GM19468 (cell line): ENCODE data around the gene TMPRSS9.

Experiments
- ATAC-seq: cut with Tn5 transposase; IDR thresholded peaks from one replicate; pipeline ENCODE4 v1.9.1; 2021; ENCODE audit warnings: mild to moderate bottlenecking, moderate library complexity, moderate number of reproducible peaks; ENCODE audit not compliant: unreplicated experiment; ENCODE audit errors: extremely low read depth

The TMPRSS9 gene

DNA sequence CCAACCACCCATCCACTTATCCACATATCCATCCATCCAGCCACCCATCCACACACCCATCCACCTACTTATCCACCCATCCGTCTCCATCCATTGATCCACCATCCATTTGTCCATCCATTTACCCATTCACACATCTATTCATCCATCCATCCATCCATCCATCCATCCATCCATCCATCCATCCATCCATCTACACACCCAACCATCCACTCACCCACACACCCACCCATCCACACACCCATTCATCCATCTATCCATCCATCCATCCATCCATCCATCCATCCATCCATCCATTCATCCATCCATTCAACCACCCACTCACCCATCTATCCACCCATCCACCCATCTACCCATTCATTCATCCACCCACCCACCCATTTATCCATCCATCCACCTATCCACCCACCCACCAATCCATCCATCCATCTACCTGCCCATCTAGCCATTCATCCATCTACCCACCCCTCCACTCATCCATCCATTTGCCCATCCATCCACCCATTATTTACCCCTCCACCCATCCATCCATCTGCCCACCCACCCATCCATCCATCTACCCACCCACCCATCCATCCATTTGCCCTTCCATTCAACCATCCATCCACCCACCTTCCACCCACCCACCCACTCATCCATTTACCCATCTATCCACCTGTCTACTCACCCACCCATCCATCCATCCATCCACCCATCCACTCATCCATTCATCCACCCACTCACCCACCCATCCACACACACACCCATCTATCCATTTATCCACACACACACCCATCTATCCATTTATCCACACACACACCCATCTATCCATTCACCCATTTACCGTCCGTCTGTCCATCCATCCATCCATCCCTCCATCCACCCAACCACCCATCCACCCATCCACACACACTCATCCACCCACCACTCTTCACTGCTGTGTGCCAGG, 2.5 kb upstream of the TMPRSS9 start:
- no peak for ATAC-seq

DNA sequence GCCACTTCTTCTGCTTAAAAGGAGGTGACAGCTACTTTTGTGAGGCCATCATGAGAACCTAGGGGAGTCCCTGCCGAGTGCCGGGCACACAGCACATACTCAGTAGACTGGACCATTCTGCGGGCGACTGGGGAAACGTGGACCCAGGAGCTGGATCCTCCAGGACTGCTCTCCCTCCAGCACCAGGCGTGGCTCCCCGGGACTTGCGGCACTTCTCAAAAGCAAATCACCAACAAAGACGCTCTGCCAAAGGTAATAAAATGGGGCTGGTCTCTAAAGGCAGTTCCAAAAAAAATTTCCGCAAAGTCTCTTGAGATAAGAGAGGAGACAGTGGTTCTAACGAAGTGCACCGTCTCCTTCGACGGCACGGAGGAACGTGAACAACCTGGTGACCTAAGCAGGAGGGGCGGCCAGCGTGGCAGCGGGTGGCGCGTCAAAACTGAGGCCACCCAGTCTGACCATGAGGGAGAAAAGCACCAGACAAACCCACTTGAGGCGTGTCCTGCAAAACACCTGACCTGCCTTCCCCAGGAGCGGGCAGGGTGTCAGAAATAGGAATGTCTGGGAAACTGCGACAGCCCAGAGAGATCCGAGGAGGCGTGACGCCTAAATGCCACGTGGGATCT, 1.4 kb upstream of the TMPRSS9 start:
- no peak for ATAC-seq

DNA sequence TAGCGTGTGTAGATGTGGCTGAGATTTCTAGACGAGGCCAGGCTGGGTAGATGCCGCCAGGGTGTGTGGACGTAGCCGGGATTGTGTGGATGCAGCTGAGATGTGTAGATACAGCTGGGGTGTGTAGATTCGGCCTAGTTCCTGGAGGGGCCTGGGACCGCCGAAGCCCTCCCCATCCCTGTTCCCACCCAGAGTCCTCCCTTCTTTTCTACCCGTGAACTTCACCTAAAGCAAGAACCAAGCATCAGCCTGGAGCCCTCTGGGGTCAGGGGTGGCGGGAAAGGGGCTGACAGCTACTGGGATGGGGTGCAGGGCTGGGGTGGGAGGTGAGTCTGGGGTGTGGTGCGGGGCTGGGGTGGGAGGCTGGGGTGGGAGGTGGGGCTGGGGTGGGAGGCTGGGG, 768 bp downstream of the TMPRSS9 start:
- no peak for ATAC-seq

DNA sequence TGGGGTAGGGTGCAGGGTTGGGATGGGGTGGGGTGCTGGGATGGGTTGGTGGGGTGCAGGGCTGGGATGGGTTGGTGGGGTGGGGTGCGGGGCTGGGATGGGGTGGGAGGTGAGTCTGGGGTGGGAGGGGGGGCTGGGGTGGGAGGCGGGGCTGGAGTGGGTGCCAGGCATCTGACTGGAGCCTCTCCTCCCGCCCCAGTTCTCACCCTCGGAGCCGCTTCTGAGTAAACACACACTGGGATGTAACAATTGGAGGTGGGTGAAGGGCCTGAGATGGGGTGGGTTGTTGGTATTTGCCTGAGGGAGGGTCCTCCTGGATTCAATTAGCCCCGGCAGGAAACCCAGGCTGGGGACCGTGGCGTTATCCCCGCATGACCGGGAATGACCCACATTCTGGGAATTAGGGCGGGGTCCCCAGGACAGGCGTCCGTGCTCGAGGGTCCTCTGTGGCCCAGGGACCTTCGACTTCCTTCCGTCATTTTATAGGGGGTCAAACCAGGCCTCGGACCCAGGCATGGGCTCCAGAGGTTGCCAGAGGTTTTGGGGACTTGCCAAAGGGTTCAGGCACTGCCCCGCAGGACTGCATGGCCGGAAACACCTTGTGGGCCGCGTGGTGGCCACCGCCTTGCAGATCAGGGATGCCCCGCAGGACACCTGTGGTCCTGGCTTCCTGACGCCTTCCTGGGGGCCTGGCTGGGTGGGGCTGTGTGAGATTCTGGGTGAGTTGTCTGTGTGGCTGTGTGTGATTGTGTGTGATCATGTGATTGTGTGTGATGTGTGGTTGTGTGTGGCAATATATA, 1.4 kb downstream of the TMPRSS9 start:
- ATAC-seq: no peak

DNA sequence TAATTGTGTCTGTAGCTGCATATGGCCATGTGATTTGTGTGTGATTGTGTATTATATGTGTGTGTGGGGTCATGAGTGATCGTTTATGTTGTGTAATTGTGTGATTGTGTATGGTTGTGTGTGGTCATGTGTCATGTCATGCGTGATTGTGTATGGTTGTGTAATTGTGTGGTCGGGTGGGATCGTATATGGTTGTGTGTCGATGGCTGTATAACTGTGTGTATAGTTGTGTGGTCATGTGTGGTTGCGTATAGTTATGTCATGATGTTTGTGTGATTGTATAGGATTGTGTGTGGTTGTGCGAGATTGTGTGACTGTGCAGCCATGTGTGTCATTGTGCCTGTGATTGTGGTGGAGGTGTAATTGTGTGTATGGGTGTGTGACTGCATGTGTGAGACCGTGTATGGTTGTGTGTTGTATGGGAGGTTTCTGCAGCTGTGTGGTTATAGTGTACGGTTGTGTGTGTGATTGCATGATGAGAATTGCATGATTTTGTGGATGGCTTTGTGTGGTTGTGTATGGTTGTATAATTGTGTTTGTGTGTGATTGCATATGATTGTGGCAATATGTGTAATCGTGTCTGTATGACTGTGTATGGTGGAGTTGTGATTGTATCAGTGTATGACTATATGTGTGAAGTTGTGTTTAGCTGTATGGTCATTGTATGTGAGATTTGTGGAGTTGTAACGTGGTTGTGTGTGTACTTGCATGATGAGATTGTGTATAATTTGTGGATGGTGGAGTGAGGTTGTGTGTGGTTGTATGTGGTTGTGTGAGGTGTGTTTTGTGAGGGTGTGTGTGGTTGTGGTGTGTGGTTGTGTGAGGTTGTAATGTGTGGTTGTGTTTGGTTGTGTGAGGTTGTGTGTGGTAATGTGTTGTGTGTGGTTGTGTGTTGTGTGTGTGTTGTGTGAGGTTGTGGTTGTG, 2.2 kb downstream of the TMPRSS9 start:
- ATAC-seq: no peak

DNA sequence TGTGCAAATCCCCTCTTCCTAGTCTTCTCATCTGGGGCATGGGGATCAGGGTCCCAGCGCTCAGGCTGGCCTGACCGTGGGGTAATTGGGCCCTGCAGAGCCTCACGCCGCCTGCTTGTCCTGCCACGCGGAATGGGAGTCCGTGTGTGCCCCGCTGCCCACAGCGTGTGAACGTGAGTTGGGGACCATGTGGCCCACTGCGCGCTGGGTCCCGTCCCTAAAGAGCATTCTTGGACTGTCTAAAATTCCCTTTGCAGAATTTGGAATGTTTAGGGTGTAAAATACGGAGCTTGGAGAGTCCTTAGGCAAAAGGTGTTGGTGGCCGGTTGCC, 2.9 kb downstream of the TMPRSS9 start:
- ATAC-seq: no peak

DNA sequence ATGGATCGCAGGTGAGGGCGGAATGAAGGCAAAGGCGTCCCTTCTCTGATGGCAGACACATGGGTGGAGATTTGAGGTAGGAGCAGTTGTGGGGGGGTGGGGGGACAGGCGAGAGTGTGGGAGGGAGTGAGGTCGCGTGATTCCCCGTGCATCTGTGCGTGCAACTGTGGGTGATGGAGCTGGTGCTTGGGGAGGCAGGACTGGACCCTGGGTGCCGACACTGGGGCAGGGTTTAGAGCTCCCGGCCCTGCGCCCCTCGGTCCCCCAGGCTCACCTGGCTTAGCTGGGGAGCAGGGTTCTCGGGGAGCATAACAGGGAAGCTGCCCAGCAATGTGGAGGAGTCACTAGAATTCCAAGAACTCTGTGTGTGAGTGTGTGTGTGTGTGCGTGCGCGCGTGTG, 3.4 kb downstream of the TMPRSS9 start:
- no peak for ATAC-seq

DNA sequence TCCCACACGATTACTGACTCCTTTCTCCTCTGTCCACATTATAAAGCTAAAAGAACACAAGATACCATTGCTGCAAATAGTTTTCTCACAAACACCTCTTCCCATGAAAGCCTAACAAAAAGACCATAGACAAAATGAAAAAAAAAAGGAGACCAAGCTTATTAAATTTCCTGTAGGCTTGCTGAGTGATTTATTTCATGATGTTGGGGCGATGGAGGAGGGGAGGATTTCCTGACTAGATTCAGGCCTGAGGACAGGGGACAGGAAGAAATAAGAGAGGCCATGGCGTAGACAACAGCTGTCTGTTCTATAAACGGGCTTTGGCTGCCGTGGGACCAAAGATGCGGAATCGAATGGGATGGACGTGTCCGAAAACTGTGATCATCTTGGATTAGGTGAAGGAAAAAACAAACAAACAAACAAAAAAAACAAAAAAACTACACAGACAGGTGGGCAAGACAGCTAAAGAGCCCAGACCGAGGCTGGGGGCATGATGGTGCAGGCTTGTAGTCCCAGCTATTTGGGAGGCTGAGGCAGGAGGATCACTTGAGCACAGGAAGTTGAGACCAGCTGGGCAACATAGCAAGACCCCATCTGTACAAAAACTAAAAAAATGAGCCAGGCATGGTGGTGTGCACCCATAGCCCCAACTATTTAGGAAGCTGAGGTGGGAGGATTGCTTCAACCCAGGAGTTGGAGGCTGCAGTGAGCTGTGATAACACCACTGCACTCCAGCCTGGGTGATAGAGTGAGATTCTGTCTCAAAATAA, 5.3 kb downstream of the TMPRSS9 start:
- ATAC-seq: no peak

DNA sequence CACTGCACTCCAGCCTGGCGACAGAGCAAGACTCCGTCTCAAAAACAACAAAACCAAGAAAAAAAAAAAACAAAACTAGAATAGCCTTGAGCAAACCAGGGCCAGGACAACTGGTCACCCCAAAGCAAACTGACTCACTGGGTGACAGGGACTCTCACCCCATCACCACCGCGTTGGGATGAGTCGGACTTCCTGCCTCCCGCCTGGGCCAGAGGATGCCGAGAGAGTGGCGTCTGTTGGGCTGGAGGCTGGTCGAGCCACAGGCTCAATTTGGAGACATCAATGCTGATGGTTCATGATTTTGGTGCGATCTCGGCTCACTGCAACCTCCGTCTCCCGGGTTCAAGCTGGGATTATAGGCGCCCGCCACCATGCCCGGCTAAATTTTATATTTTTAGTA, 11.6 kb downstream of the TMPRSS9 start:
- ATAC-seq: no peak

DNA sequence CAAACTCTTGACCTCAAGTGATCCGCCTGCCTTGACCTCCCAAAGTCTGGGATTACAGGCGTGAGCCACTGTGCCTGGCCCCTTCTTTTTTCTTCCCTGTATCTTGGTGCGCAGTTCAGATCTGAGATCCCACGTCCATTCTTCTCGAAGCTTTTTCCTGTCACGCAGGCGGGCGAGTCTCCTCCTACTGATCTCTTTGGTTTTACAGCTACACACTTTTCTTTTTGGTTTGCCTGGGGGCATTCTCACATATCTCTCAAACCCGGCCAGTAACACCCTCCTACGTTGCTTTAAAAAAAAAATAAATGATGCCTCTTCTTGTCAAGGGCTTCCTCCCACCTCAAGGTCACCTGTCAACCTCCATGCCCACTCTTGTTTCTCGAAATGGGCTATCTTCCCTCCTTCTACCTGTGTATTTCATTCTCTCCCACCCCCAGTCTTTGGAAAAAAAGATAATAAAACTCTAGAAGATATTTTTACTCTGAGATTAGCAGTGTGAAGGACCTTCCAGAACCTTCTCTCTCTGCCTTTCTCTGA, 12.1 kb downstream of the TMPRSS9 start:
- ATAC-seq: no peak

DNA sequence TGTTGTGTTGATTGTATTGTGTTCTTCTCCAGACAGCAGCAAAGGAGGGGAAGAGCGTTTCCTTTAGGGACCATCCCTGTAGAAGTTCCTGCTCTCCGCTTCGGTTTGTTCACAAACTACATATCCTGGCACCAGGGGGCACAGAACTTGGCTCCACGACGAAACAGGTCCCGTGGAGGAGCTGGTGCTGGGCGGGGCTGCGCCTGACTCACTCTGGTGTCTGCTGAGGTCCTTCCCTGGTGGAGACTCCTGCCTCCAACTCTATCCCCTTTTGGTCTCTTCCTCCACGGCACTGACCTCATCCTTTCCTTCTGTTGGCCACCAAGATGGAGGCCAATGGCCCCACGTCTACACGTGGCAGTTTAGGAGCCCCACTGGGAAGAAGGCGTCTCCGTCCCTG, 14.7 kb downstream of the TMPRSS9 start:
- ATAC-seq: no peak

DNA sequence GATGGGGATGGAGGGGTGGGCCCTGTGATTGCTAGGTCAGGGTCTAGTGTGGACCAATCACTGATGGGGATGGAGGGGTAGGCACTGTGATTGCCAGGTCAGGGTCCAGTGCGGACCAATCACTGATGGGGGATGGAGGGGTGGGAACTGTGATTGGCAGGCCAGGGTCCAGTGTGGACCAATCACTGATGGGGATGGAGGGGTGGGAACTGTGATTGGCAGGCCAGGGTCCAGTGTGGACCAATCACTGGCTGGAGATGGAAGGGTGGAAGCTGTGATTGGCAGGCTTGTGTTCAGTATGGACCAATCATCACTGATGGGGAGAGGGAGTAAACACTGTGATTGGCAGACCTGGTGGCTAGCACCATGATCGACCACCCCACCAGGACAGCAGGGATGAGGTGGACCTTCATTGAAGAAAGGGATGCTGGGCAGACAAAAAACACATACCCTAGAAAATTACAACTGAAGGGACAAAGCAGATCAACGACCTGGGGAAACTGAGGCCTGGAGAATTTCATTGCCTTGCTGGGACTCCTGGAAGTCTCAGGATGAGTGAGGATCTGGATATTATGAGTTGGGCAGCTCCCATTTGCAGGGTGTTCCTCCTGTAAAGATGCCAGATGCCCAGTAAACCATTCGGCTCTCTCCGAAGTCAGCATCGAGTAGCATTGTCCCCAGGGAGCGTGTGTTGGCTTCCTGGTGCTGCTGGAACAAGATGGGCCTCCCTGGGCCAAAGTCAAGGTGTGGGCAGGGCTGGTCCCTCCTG, 15.5 kb downstream of the TMPRSS9 start:
- ATAC-seq: no peak

DNA sequence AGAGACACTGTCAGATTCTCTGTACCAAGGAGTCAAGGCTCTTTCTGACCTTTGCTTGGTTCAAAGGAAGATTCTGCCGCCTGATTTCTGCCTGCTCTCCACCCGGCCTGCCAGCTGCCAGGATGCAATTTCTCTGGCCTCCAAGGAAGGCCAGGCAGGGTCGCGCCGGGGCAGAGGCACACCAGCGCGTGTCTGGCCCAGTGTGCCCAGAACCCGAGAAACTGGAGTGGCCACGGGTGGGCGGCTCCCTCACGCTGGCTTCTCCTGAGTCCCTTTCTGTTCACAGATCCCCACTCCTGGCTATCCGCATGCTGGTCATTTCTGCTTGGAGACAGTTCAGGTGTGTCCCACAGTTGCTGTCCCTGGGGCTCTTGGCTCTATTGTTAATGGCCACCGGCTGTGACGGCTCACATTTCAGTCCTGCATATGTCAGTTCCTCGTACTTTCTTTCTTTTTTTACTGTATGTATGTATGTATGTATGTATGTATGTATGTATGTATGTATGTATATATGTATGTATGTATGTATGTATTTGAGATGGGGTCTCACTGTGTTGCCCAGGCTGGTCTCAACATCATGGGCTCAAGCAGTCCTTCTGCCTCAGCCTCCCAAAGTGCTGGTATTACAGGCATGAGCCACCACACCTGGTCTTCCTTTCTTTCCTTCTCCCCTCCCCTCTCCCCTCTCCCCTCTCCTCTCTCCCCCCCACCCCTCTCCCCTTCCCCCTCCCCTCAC, 16.9 kb downstream of the TMPRSS9 start:
- no peak for ATAC-seq

DNA sequence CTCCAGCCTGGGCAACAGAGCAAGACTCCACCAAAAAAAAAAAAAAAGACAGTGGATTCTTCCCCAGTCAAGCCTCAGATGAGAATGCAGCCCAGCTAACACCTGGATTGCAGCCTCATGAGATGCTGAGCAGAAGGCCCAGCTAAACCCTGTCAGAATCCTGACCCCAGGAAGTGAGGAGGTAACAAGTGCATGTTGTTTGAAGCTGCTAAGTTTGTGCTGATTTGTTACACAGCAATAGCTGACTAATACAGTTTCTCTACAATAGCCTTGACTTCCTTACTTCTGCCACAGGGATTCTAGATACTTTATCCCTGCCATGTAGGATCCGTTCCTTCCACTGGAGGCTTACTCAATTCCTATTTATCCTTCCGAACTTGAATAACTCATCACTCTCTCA, 20.5 kb downstream of the TMPRSS9 start:
- no peak for ATAC-seq

DNA sequence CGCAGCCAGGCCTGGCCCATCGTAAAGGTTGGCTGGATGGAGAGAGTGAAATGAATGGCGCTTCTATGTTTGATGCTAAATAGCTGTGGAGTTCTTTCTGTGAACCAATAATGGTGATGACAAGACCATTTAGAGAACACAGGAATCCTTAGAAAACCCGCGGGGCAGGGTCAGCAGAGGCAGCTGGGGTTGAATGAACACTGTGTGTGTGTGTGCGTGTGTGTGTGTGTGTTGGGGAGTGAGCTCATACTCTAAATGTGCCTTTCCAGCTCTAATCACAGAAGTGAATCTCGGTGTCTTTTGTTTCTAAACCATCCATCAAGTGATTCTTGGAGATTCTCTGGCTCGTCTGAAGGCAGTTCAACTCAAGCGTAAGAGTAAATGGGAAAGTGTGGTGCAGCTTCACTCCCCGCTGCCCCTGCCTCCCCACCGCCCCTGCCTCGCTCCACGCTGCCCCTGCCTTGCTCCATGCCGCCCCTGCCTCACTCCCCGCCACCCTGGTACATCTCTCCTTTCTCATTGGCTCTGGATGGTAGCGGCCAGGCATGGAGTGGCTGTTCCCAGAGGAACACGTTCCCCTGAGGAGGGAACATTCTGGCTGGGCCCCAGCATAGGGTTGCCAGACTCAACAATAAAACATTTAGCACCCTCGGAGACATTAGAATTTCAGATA, 21.2 kb downstream of the TMPRSS9 start:
- ATAC-seq: no peak

DNA sequence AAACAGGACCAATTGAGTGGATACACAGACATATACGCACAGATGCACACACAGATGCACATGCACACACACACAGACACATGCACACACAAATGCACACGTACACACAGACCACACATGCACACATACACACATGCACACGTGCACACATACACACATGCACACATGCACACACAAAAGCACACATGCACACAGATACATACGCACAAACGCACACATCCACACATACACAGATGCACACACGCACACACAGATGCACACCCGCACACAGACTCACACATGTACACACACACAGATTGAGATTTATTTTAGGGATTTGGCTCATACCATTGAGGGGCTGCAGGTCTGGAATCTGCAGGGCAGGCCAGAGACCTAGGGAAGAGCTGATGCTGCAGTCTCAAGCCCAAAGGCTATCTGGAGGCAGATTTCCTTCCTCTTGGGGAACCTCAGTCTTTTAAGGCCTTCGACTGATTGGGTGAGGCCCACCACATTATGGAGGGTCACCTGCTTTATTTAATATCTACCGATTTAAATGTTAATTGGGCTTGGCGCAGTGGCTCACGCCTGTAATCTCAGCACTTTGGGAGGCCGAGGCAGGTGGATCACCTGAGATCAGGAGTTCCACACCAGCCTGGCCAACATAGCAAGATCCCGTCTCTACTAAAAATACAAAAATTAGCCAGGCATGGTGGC, 22.6 kb downstream of the TMPRSS9 start:
- no peak for ATAC-seq
